ENCODE results near the gene CLEC16A. TPM values are rescaled to one million over a fixed set of nuclear protein-coding genes. Genes with fewer than 3 reads are reported as not detected.

Gene CLEC16A
- total and polyA plus RNA-seq, 2 experiments from 2014 or later = 9.9 to 24.1 TPM

GRCh38 chr16:11225677-11226549 is 281.5 kb downstream of the CLEC16A start:
- ATAC-seq (no peak), DNase-seq (ENCODE audit: low spot score) (no peak)
- no peaks in the 10 kb centered on the region for H3K9me3 Mint-ChIP-seq

More at GRCh38 chr16:11225677-11226549, 281.5 kb downstream of the CLEC16A start:
- Histone ChIP-seq H3F3A (replicated peaks; ENCODE audit: low read depth) (no peaks in the 10 kb centered on the region), H3K27me3 (ENCODE audit: insufficient read depth) (no peaks in the 10 kb centered on the region), H3K36me3 (ENCODE audit: insufficient read depth) (no peaks in the 10 kb centered on the region), H3K4me2 (no peak overlapping the region), H3K79me2 (replicated peaks; ENCODE audit: insufficient read depth) (no peaks in the 10 kb centered on the region), H3K27ac (ENCODE audit: low read depth) (no peak overlapping the region), H2AFZ (no peak overlapping the region), H3K4me3 (no peak overlapping the region), H4K20me1 (replicated peaks; ENCODE audit: insufficient read depth) (no peaks in the 10 kb centered on the region), H3K4me1 (ENCODE audit: insufficient read depth) (no peaks in the 10 kb centered on the region), H3K9me2 (ENCODE audit: insufficient read depth) (no peaks in the 10 kb centered on the region)
- TF ChIP-seq EZH2phosphoT487 (IDR thresholded peaks at IDR 0.05; ENCODE audit: unreplicated experiment) (no peak), JUNB (IDR thresholded peaks at IDR 0.05; ENCODE audit: unreplicated experiment) (no peak), ZNF331 (CRISPR knock-in tag; IDR thresholded peaks at IDR 0.05; ENCODE audit: low read depth) (no peak), ZNF462 (CRISPR knock-in tag; IDR thresholded peaks at IDR 0.05) (no peak), ZNF114 (CRISPR knock-in tag; IDR thresholded peaks at IDR 0.05) (no peak), POLR2AphosphoS5 (IDR thresholded peaks at IDR 0.05; ENCODE audit: low read depth) (no peak), CREB1 (CRISPR knock-in tag; IDR thresholded peaks at IDR 0.05; ENCODE audit: low read depth) (no peak), CTCF (conservative IDR thresholded peaks at IDR 0.05; ENCODE audit: low read depth in 2 of 2) (no peak), STAT1 (IDR thresholded peaks at IDR 0.05; ENCODE audit: unreplicated experiment) (no peak), NANOG (IDR thresholded peaks at IDR 0.05; ENCODE audit: borderline replicate concordance) (no peak)
- TF ChIP-seq, protein P1, sequence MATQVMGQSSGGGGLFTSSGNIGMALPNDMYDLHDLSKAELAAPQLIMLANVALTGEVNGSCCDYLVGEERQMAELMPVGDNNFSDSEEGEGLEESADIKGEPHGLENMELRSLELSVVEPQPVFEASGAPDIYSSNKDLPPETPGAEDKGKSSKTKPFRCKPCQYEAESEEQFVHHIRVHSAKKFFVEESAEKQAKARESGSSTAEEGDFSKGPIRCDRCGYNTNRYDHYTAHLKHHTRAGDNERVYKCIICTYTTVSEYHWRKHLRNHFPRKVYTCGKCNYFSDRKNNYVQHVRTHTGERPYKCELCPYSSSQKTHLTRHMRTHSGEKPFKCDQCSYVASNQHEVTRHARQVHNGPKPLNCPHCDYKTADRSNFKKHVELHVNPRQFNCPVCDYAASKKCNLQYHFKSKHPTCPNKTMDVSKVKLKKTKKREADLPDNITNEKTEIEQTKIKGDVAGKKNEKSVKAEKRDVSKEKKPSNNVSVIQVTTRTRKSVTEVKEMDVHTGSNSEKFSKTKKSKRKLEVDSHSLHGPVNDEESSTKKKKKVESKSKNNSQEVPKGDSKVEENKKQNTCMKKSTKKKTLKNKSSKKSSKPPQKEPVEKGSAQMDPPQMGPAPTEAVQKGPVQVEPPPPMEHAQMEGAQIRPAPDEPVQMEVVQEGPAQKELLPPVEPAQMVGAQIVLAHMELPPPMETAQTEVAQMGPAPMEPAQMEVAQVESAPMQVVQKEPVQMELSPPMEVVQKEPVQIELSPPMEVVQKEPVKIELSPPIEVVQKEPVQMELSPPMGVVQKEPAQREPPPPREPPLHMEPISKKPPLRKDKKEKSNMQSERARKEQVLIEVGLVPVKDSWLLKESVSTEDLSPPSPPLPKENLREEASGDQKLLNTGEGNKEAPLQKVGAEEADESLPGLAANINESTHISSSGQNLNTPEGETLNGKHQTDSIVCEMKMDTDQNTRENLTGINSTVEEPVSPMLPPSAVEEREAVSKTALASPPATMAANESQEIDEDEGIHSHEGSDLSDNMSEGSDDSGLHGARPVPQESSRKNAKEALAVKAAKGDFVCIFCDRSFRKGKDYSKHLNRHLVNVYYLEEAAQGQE (IDR thresholded peaks at IDR 0.05; ENCODE audit: unreplicated experiment) = no peak
- TF ChIP-seq, protein P2, sequence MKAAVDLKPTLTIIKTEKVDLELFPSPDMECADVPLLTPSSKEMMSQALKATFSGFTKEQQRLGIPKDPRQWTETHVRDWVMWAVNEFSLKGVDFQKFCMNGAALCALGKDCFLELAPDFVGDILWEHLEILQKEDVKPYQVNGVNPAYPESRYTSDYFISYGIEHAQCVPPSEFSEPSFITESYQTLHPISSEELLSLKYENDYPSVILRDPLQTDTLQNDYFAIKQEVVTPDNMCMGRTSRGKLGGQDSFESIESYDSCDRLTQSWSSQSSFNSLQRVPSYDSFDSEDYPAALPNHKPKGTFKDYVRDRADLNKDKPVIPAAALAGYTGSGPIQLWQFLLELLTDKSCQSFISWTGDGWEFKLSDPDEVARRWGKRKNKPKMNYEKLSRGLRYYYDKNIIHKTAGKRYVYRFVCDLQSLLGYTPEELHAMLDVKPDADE (IDR thresholded peaks at IDR 0.05) = no peak
- no peaks in the 10 kb centered on the region for H3K36me3 Mint-ChIP-seq (ENCODE audit: low read depth)
- H3K4me1 Mint-ChIP-seq = peaks cover 2% of the 10 kb centered on the region; the same call in 1 of the 3 replicates
- no peak overlapping the region for H3K4me3 Mint-ChIP-seq
- no peak overlapping the region for H3K27ac Mint-ChIP-seq
- H3K27me3 Mint-ChIP-seq (ENCODE audit: insufficient read depth, low read depth, poor library complexity) = peaks cover 9% of the 10 kb centered on the region

Data from GM23338 (cell line).